ENCODE data around the gene ARHGAP8. TPM values are rescaled to one million over a fixed set of nuclear protein-coding genes. Genes with fewer than 3 reads are reported as not detected.

ARHGAP8 gene
- total and polyA plus RNA-seq, 2 experiments from 2014 or later: 24.0 to 50.4 TPM

GRCh38 chr22:44724859-44725258 lies 27.5 kb upstream of the ARHGAP8 start:
- peaks cover 6% of the 10 kb centered on the region for H4K20me1 ChIP-seq (ENCODE audit: insufficient read depth, poor library complexity, severe bottlenecking)
- peaks cover 33% of the 10 kb centered on the region for H3K4me1 ChIP-seq (ENCODE audit: insufficient read depth)
- no peaks in the 10 kb centered on the region for H3K36me3 ChIP-seq (replicated peaks; ENCODE audit: insufficient read depth, low read depth)
- no peak overlapping the region for H2AFZ ChIP-seq
- no peak overlapping the region for H3K4me2 ChIP-seq
- H3K79me2 ChIP-seq: peaks cover 8% of the 10 kb centered on the region
- no peak for DNase-seq (ENCODE audit: low spot score)
- no peaks in the 10 kb centered on the region for H3K27me3 ChIP-seq
- no peak overlapping the region for H3K27ac ChIP-seq
- no peak overlapping the region for H3K4me3 ChIP-seq
- TF ChIP-seq EZH2phosphoT487 (IDR thresholded peaks at IDR 0.05; ENCODE audit: low read depth, severe bottlenecking, unreplicated experiment) (no peak), EZH2 (IDR thresholded peaks at IDR 0.05; ENCODE audit: borderline replicate concordance) (no peak), CTCF (IDR thresholded peaks at IDR 0.05; ENCODE audit: poor library complexity) (no peak)
- WGBS (ENCODE audit: low lambda C conversion rate, missing lambda C conversion rate): 82% methylated on average over 8 of the region's 8 CpGs
- H3K9me3 ChIP-seq (ENCODE audit: low read depth): no peaks in the 10 kb centered on the region
- no peaks in the 10 kb centered on the region for H3K9me2 ChIP-seq (replicated peaks; ENCODE audit: insufficient read depth)

- H3K4me1 ChIP-seq (ENCODE audit: insufficient read depth): peaks cover 36% of the 10 kb centered on the region
- H3K36me3 ChIP-seq (replicated peaks; ENCODE audit: insufficient read depth, low read depth): no peaks in the 10 kb centered on the region
- no peaks in the 10 kb centered on the region for H3K9me3 ChIP-seq (ENCODE audit: low read depth)
- H3K4me3 ChIP-seq: no peak overlapping the region
- no peak overlapping the region for H3K27ac ChIP-seq
- H4K20me1 ChIP-seq (ENCODE audit: insufficient read depth, poor library complexity, severe bottlenecking): peaks cover 6% of the 10 kb centered on the region
- H2AFZ ChIP-seq: no peak overlapping the region
- H3K4me2 ChIP-seq: no peak overlapping the region
- H3K27me3 ChIP-seq: no peaks in the 10 kb centered on the region
- peaks cover 8% of the 10 kb centered on the region for H3K79me2 ChIP-seq
- no peak for TF ChIP-seq CTCF (IDR thresholded peaks at IDR 0.05; ENCODE audit: poor library complexity)
- no peak for TF ChIP-seq EZH2 (IDR thresholded peaks at IDR 0.05; ENCODE audit: borderline replicate concordance)
- no peak for TF ChIP-seq EZH2phosphoT487 (IDR thresholded peaks at IDR 0.05; ENCODE audit: low read depth, severe bottlenecking, unreplicated experiment)
- no peaks in the 10 kb centered on the region for H3K9me2 ChIP-seq (replicated peaks; ENCODE audit: insufficient read depth)
- DNase-seq (ENCODE audit: low spot score): no peak
- 93% methylated on average over 11 of the region's 11 CpGs for WGBS (ENCODE audit: low lambda C conversion rate, missing lambda C conversion rate)
Observed at GRCh38 chr22:44726439-44726838, 25.9 kb upstream of the ARHGAP8 start.

- Histone ChIP-seq H3K36me3 (replicated peaks; ENCODE audit: insufficient read depth, low read depth) (no peaks in the 10 kb centered on the region), H3K9me3 (ENCODE audit: low read depth) (no peaks in the 10 kb centered on the region), H3K9me2 (replicated peaks; ENCODE audit: insufficient read depth) (no peaks in the 10 kb centered on the region), H3K79me2 (peaks cover 8% of the 10 kb centered on the region), H3K4me2 (no peak overlapping the region), H3K27ac (no peak overlapping the region), H3K4me3 (no peak overlapping the region), H4K20me1 (ENCODE audit: insufficient read depth, poor library complexity, severe bottlenecking) (peaks cover 6% of the 10 kb centered on the region), H3K4me1 (ENCODE audit: insufficient read depth) (peaks cover 36% of the 10 kb centered on the region), H3K27me3 (no peaks in the 10 kb centered on the region), H2AFZ (no peak overlapping the region)
- no peak for DNase-seq (ENCODE audit: low spot score)
- TF ChIP-seq EZH2 (IDR thresholded peaks at IDR 0.05; ENCODE audit: borderline replicate concordance) (no peak), CTCF (IDR thresholded peaks at IDR 0.05; ENCODE audit: poor library complexity) (no peak), EZH2phosphoT487 (IDR thresholded peaks at IDR 0.05; ENCODE audit: low read depth, severe bottlenecking, unreplicated experiment) (no peak)
- 96% methylated on average over 21 of the region's 21 CpGs for WGBS (ENCODE audit: low lambda C conversion rate, missing lambda C conversion rate)
Observed at GRCh38 chr22:44727148-44727547, 25.2 kb upstream of the ARHGAP8 start.

- DNase-seq (ENCODE audit: low spot score): no peak
- peaks cover 36% of the 10 kb centered on the region for H3K4me1 ChIP-seq (ENCODE audit: insufficient read depth)
- WGBS (ENCODE audit: low lambda C conversion rate, missing lambda C conversion rate): 88% methylated on average over 13 of the region's 13 CpGs
- H2AFZ ChIP-seq: no peak overlapping the region
- peaks cover 6% of the 10 kb centered on the region for H4K20me1 ChIP-seq (ENCODE audit: insufficient read depth, poor library complexity, severe bottlenecking)
- no peak overlapping the region for H3K4me3 ChIP-seq
- H3K79me2 ChIP-seq: peaks cover 8% of the 10 kb centered on the region
- H3K4me2 ChIP-seq: no peak overlapping the region
- no peaks in the 10 kb centered on the region for H3K9me3 ChIP-seq (ENCODE audit: low read depth)
- no peaks in the 10 kb centered on the region for H3K9me2 ChIP-seq (replicated peaks; ENCODE audit: insufficient read depth)
- no peaks in the 10 kb centered on the region for H3K27me3 ChIP-seq
- TF ChIP-seq CTCF (IDR thresholded peaks at IDR 0.05; ENCODE audit: poor library complexity): no peak
- TF ChIP-seq EZH2 (IDR thresholded peaks at IDR 0.05; ENCODE audit: borderline replicate concordance): no peak
- TF ChIP-seq EZH2phosphoT487 (IDR thresholded peaks at IDR 0.05; ENCODE audit: low read depth, severe bottlenecking, unreplicated experiment): no peak
- H3K36me3 ChIP-seq (replicated peaks; ENCODE audit: insufficient read depth, low read depth): no peaks in the 10 kb centered on the region
- H3K27ac ChIP-seq: no peak overlapping the region
Observed at GRCh38 chr22:44727709-44728108, 24.7 kb upstream of the ARHGAP8 start.

Measured in hepatocyte (in vitro differentiated cells).